Measurements from ENCODE around the gene WDR59. TPM values are rescaled to one million over a fixed set of nuclear protein-coding genes. Genes with fewer than 3 reads are reported as not detected.

Gene WDR59
- polyA plus RNA-seq, 1 of the 3 experiments (the other 2 are of a cell fraction): 48.2 TPM

DNA sequence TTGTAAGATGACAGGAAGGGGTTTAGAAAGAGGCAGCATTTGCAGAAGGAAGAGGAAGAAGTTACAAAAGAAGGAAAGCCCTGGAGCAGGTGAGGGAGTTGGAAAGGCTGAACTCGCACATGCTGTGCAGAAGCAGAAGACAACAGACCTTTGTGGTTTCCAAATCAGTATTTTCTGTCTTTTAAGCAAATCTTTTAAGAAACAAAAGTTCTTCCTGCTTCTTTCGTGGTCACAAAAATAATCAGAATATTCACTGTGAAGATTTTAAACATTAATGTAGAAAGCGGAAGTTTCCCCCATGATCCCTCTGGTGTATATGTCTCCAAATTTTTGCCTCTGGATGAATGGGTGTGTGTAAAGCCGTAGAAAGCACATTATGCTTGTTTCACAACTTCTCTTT is 39.7 kb upstream of the WDR59 start (continued):
- TF ChIP-seq, protein P1, sequence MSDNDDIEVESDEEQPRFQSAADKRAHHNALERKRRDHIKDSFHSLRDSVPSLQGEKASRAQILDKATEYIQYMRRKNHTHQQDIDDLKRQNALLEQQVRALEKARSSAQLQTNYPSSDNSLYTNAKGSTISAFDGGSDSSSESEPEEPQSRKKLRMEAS (IDR thresholded peaks at IDR 0.05; ENCODE audit: low read depth): no peak
- TF ChIP-seq NFIC (IDR thresholded peaks at IDR 0.05; ENCODE audit: borderline replicate concordance): no peak

DNA sequence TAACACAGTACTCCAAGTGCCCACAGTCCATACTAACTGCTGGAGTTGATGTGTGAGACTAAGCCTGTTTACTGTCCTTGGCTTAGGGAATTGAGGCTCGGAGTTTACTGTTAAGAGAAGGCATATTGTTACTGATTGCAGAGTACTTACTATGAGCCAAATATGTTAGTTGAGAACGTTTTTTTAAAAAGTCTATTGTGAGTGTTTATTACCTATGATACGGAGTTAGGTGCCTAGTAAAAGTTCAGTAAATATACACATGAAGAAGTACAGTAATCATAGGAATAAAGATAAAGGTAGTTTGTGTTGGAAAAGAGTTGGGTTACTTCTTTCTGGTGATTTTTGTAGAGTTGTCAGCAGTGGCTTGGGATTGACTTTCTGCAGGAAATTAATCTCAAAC is 39.3 kb upstream of the WDR59 start:
- peaks cover 0 to 12% of the 10 kb centered on the region in 2 experiments for H3K36me3 ChIP-seq (replicated peaks in 1 of 2; ENCODE audit: control insufficient read depth in 1 of 2, insufficient read depth in 2 of 2, low read length in 1 of 2)
- TF ChIP-seq, protein P2, sequence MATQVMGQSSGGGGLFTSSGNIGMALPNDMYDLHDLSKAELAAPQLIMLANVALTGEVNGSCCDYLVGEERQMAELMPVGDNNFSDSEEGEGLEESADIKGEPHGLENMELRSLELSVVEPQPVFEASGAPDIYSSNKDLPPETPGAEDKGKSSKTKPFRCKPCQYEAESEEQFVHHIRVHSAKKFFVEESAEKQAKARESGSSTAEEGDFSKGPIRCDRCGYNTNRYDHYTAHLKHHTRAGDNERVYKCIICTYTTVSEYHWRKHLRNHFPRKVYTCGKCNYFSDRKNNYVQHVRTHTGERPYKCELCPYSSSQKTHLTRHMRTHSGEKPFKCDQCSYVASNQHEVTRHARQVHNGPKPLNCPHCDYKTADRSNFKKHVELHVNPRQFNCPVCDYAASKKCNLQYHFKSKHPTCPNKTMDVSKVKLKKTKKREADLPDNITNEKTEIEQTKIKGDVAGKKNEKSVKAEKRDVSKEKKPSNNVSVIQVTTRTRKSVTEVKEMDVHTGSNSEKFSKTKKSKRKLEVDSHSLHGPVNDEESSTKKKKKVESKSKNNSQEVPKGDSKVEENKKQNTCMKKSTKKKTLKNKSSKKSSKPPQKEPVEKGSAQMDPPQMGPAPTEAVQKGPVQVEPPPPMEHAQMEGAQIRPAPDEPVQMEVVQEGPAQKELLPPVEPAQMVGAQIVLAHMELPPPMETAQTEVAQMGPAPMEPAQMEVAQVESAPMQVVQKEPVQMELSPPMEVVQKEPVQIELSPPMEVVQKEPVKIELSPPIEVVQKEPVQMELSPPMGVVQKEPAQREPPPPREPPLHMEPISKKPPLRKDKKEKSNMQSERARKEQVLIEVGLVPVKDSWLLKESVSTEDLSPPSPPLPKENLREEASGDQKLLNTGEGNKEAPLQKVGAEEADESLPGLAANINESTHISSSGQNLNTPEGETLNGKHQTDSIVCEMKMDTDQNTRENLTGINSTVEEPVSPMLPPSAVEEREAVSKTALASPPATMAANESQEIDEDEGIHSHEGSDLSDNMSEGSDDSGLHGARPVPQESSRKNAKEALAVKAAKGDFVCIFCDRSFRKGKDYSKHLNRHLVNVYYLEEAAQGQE (IDR thresholded peaks at IDR 0.05; ENCODE audit: low read depth, low read length): no peak
- TF ChIP-seq, protein P1 (IDR thresholded peaks at IDR 0.05; ENCODE audit: low read depth): no peak
- TF ChIP-seq RXRA (IDR thresholded peaks at IDR 0.05; ENCODE audit: borderline replicate concordance, low read depth): no peak
- TF ChIP-seq, protein P3, sequence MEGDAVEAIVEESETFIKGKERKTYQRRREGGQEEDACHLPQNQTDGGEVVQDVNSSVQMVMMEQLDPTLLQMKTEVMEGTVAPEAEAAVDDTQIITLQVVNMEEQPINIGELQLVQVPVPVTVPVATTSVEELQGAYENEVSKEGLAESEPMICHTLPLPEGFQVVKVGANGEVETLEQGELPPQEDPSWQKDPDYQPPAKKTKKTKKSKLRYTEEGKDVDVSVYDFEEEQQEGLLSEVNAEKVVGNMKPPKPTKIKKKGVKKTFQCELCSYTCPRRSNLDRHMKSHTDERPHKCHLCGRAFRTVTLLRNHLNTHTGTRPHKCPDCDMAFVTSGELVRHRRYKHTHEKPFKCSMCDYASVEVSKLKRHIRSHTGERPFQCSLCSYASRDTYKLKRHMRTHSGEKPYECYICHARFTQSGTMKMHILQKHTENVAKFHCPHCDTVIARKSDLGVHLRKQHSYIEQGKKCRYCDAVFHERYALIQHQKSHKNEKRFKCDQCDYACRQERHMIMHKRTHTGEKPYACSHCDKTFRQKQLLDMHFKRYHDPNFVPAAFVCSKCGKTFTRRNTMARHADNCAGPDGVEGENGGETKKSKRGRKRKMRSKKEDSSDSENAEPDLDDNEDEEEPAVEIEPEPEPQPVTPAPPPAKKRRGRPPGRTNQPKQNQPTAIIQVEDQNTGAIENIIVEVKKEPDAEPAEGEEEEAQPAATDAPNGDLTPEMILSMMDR (IDR thresholded peaks at IDR 0.05): no peak
- TF ChIP-seq NFIC (IDR thresholded peaks at IDR 0.05; ENCODE audit: borderline replicate concordance): no peak
- TF ChIP-seq MEF2A (IDR thresholded peaks at IDR 0.05; ENCODE audit: borderline replicate concordance, low read depth): no peak
- no peak for TF ChIP-seq RCOR1 (IDR thresholded peaks at IDR 0.05; ENCODE audit: low read length)
- no peak for TF ChIP-seq NRF1 (IDR thresholded peaks at IDR 0.05; ENCODE audit: low read depth, low read length)
- TF ChIP-seq, protein P4, sequence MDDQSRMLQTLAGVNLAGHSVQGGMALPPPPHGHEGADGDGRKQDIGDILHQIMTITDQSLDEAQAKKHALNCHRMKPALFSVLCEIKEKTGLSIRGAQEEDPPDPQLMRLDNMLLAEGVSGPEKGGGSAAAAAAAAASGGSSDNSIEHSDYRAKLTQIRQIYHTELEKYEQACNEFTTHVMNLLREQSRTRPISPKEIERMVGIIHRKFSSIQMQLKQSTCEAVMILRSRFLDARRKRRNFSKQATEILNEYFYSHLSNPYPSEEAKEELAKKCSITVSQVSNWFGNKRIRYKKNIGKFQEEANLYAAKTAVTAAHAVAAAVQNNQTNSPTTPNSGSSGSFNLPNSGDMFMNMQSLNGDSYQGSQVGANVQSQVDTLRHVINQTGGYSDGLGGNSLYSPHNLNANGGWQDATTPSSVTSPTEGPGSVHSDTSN (IDR thresholded peaks at IDR 0.05): no peak
- TF ChIP-seq RAD21 (IDR thresholded peaks at IDR 0.05; ENCODE audit: low read length): no peak
- TF ChIP-seq GATA2 (CRISPR knock-in tag; IDR thresholded peaks at IDR 0.05): no peak
- TF ChIP-seq FOXJ3 (CRISPR knock-in tag; IDR thresholded peaks at IDR 0.05): no peak
- no peak for DNase-seq
- H3K27me3 ChIP-seq (ENCODE audit: insufficient read depth): no peaks in the 10 kb centered on the region
- no peak overlapping the region for H3K4me2 ChIP-seq
- no peak overlapping the region for H2AFZ ChIP-seq (ENCODE audit: low read depth)
- ChIA-PET POLR2A (no interaction called here), CTCF (interaction anchor here (1.4 kb wide), 1 partner anchor 17 kb away, joined by 3 read pairs; no protein-coding TSS in a partner anchor)
- no peak overlapping the region for H3K27ac ChIP-seq (ENCODE audit: low read depth in 2 of 2, low read length in 1 of 2)
- H3F3A ChIP-seq (replicated peaks; ENCODE audit: insufficient read depth): peaks cover 20% of the 10 kb centered on the region
- H4K20me1 ChIP-seq (ENCODE audit: insufficient read depth): no peaks in the 10 kb centered on the region; the same call in 1 of the 2 replicates
- H3K9me3 ChIP-seq: peaks cover 4% of the 10 kb centered on the region; the same call in 1 of the 2 replicates
- no peak overlapping the region for H3K9ac ChIP-seq
- no peaks in the 10 kb centered on the region for H3K9me2 ChIP-seq
- no peak overlapping the region for H3K4me3 ChIP-seq (ENCODE audit: low read depth in 2 of 2, low read length in 1 of 2)
- H3K79me2 ChIP-seq (ENCODE audit: insufficient read depth): peaks cover 96% of the 10 kb centered on the region
- H3K4me1 ChIP-seq (ENCODE audit: control insufficient read depth in 1 of 2, insufficient read depth in 2 of 2, low read depth in 1 of 2, low read length in 1 of 2): peaks cover 0 to 15% of the 10 kb centered on the region in 2 experiments; a peak in 2 of 4 replicates
- WGBS (ENCODE audit: low lambda C conversion rate): 88% methylated on average over 3 of the region's 3 CpGs
